ENCODE data around the gene NEGR1.

GRCh38 chr1:71804140-71804539 lies 478.2 kb downstream of the NEGR1 start:
- TF ChIP-seq CTCF (IDR thresholded peaks at IDR 0.05) (no peak), POLR2A (IDR thresholded peaks at IDR 0.05) (no peak)

Data from heart left ventricle (tissue), 13 donors.